ENCODE measurements around the gene PTPRM. TPM values are rescaled to one million over a fixed set of nuclear protein-coding genes. Genes with fewer than 3 reads are reported as not detected.

The PTPRM gene
- total and polyA plus RNA-seq, 4 donors, result 61.1 to 146 (median 87.5) TPM

- ATAC-seq (ENCODE audit: insufficient read depth, low FRiP score) (no peak), DNase-seq (no peak)
- Histone ChIP-seq H3K9ac (ENCODE audit: insufficient read depth in 1 of 2, low read length in 2 of 2) (no peak overlapping the region), H3K9me3 (ENCODE audit: control insufficient read depth in 4 of 4, insufficient read depth in 3 of 4, low read length in 3 of 4) (peaks cover 0 to 2% (median 0%) of the 10 kb centered on the region in 4 donors), H3K36me3 (ENCODE audit: control insufficient read depth in 4 of 4, insufficient read depth in 4 of 4, low read length in 4 of 4) (no peaks in the 10 kb centered on the region), H3K4me1 (ENCODE audit: control insufficient read depth in 5 of 5, insufficient read depth in 5 of 5, low read length in 5 of 5) (no peaks in the 10 kb centered on the region), H3K27me3 (ENCODE audit: control insufficient read depth in 3 of 3, insufficient read depth in 3 of 3, low read length in 2 of 3) (no peaks in the 10 kb centered on the region), H3K27ac (ENCODE audit: low read depth in 1 of 2, low read length in 1 of 2) (no peak overlapping the region), H3K4me3 (no peak overlapping the region)
- TF ChIP-seq CTCF (IDR thresholded peaks at IDR 0.05; ENCODE audit: control extremely low read depth, extremely low read depth), result no peak
- WGBS, 2 donors, result 96 to 100% methylated on average over 2 of the region's 2 CpGs
Observed at GRCh38 chr18:7711495-7711894, 144.4 kb downstream of the PTPRM start.

GRCh38 chr18:7720395-7720794 lies 153.3 kb downstream of the PTPRM start:
- Histone ChIP-seq H3K9ac (ENCODE audit: insufficient read depth in 1 of 2, low read length in 2 of 2) (no peak overlapping the region), H3K4me3 (no peak overlapping the region), H3K27me3 (ENCODE audit: control insufficient read depth in 3 of 3, insufficient read depth in 3 of 3, low read length in 2 of 3) (no peaks in the 10 kb centered on the region), H3K9me3 (ENCODE audit: control insufficient read depth in 4 of 4, insufficient read depth in 3 of 4, low read length in 3 of 4) (peaks cover 0 to 6% (median 4%) of the 10 kb centered on the region in 4 donors), H3K4me1 (ENCODE audit: control insufficient read depth in 5 of 5, insufficient read depth in 5 of 5, low read length in 5 of 5) (peaks cover 0 to 7% (median 3%) of the 10 kb centered on the region in 5 donors), H3K27ac (ENCODE audit: low read depth in 1 of 2, low read length in 1 of 2) (no peak overlapping the region), H3K36me3 (ENCODE audit: control insufficient read depth in 4 of 4, insufficient read depth in 4 of 4, low read length in 4 of 4) (no peaks in the 10 kb centered on the region)
- no peak for TF ChIP-seq CTCF (IDR thresholded peaks at IDR 0.05; ENCODE audit: control extremely low read depth, extremely low read depth)
- DNase-seq, result no peak
- ATAC-seq (ENCODE audit: insufficient read depth, low FRiP score), result no peak
- WGBS, 2 donors, result 79 to 93% methylated on average over 1 of the region's 1 CpG

- peaks cover 0 to 9% (median 5%) of the 10 kb centered on the region in 5 donors for H3K4me1 ChIP-seq (ENCODE audit: control insufficient read depth in 5 of 5, insufficient read depth in 5 of 5, low read length in 5 of 5)
- no peaks in the 10 kb centered on the region for H3K27me3 ChIP-seq (ENCODE audit: control insufficient read depth in 3 of 3, insufficient read depth in 3 of 3, low read length in 2 of 3)
- 77 to 82% methylated on average over 2 of the region's 2 CpGs for WGBS, 2 donors
- ATAC-seq (ENCODE audit: insufficient read depth, low FRiP score) (no peak), DNase-seq (no peak)
- no peak overlapping the region for H3K4me3 ChIP-seq
- H3K9ac ChIP-seq (ENCODE audit: insufficient read depth in 1 of 2, low read length in 2 of 2), result no peak overlapping the region
- no peaks in the 10 kb centered on the region for H3K36me3 ChIP-seq (ENCODE audit: control insufficient read depth in 4 of 4, insufficient read depth in 4 of 4, low read length in 4 of 4)
- H3K27ac ChIP-seq (ENCODE audit: low read depth in 1 of 2, low read length in 1 of 2), result no peak overlapping the region
- no peak for TF ChIP-seq CTCF (IDR thresholded peaks at IDR 0.05; ENCODE audit: control extremely low read depth, extremely low read depth)
- peaks cover 0 to 6% (median 4%) of the 10 kb centered on the region in 4 donors for H3K9me3 ChIP-seq (ENCODE audit: control insufficient read depth in 4 of 4, insufficient read depth in 3 of 4, low read length in 3 of 4)
Observed at GRCh38 chr18:7721532-7721931, 154.4 kb downstream of the PTPRM start.

GRCh38 chr18:7722955-7723354 lies 155.8 kb downstream of the PTPRM start:
- WGBS, 2 donors, result 81 to 82% methylated on average over 3 of the region's 3 CpGs
- H3K4me1 ChIP-seq (ENCODE audit: control insufficient read depth in 5 of 5, insufficient read depth in 5 of 5, low read length in 5 of 5), result peaks cover 0 to 22% (median 14%) of the 10 kb centered on the region in 5 donors
- TF ChIP-seq CTCF (IDR thresholded peaks at IDR 0.05; ENCODE audit: control extremely low read depth, extremely low read depth), result no peak
- no peak overlapping the region for H3K9ac ChIP-seq (ENCODE audit: insufficient read depth in 1 of 2, low read length in 2 of 2)
- no peaks in the 10 kb centered on the region for H3K27me3 ChIP-seq (ENCODE audit: control insufficient read depth in 3 of 3, insufficient read depth in 3 of 3, low read length in 2 of 3)
- DNase-seq (no peak), ATAC-seq (ENCODE audit: insufficient read depth, low FRiP score) (no peak)
- H3K27ac ChIP-seq (ENCODE audit: low read depth in 1 of 2, low read length in 1 of 2), result no peak overlapping the region
- H3K9me3 ChIP-seq (ENCODE audit: control insufficient read depth in 4 of 4, insufficient read depth in 3 of 4, low read length in 3 of 4), result no peaks in the 10 kb centered on the region
- no peak overlapping the region for H3K4me3 ChIP-seq
- no peaks in the 10 kb centered on the region for H3K36me3 ChIP-seq (ENCODE audit: control insufficient read depth in 4 of 4, insufficient read depth in 4 of 4, low read length in 4 of 4)

All from lung (tissue), 12 donors.